OCI-LY1 (cell line): ENCODE data around the gene PRKCB.

ENCODE experiments used
- H2AFZ ChIP-seq: fragments of 200-600 bp; sonication (generic), shearing (Covaris generic); 2 replicates; pipeline ENCODE4 v1.6.0; 2014; ENCODE audit warnings: antibody characterized with exemption, mild to moderate bottlenecking, low read length
- H3F3A ChIP-seq: fragments of 200-600 bp; sonication (generic), shearing (Covaris generic); 2 replicates; pipeline ENCODE4 v1.6.0; 2014; ENCODE audit warnings: mild to moderate bottlenecking, antibody characterized with exemption, low read length, moderate library complexity; ENCODE audit not compliant: insufficient read depth
- H3K27ac ChIP-seq: fragments of 200-600 bp; sonication (generic); 2 replicates; pipeline ENCODE4 v1.5.1; 2014; ENCODE audit warnings: low read length, mixed run types, mild to moderate bottlenecking, low read depth; ENCODE audit not compliant: poor library complexity, severe bottlenecking
- H3K27me3 ChIP-seq: fragments of 200-600 bp; sonication (generic); 2 replicates; pipeline ENCODE4 v1.6.0; 2014; ENCODE audit warnings: antibody characterized with exemption, mild to moderate bottlenecking, low read length, moderate library complexity; ENCODE audit not compliant: insufficient read depth
- H3K36me3 ChIP-seq: fragments of 200-600 bp; sonication (generic); 2 replicates; pipeline ENCODE4 v1.6.1; 2014; ENCODE audit warnings: mild to moderate bottlenecking, antibody characterized with exemption, low read length, moderate library complexity, mixed read lengths; ENCODE audit not compliant: insufficient read depth
- H3K4me1 ChIP-seq: fragments of 200-600 bp; sonication (generic); 2 replicates; pipeline ENCODE4 v1.5.1; 2014; ENCODE audit warnings: mild to moderate bottlenecking, low read length, moderate library complexity; ENCODE audit not compliant: insufficient read depth, severe bottlenecking
- H3K4me2 ChIP-seq: fragments of 200-600 bp; sonication (generic), shearing (Covaris generic); 2 replicates; pipeline ENCODE4 v1.6.1; 2014; ENCODE audit warnings: low read length
- H3K4me3 ChIP-seq: fragments of 200-600 bp; sonication (generic); 2 replicates; pipeline ENCODE4 v1.5.1; 2014; ENCODE audit warnings: low read length, low read depth, mild to moderate bottlenecking, mixed read lengths; ENCODE audit not compliant: poor library complexity, severe bottlenecking
- H3K79me2 ChIP-seq: fragments of 200-600 bp; shearing (Covaris generic); 2 replicates; pipeline ENCODE4 v1.6.1; 2016; ENCODE audit warnings: mixed run types, low read length, mixed read lengths; ENCODE audit not compliant: insufficient read depth
- H3K9ac ChIP-seq: fragments of 200-600 bp; sonication (generic), shearing (Covaris generic); 2 replicates; pipeline ENCODE4 v1.6.1; 2014; ENCODE audit warnings: mild to moderate bottlenecking, low read length, mixed read lengths
- H3K9me2 ChIP-seq: fragments of 200-600 bp; sonication (generic), shearing (Covaris generic); 2 replicates; pipeline ENCODE4 v1.6.1; 2014; ENCODE audit warnings: low read depth, mild to moderate bottlenecking, low read length, mixed read lengths
- H3K9me3 ChIP-seq: fragments of 200-600 bp; shearing (Covaris generic); 2 replicates; pipeline ENCODE4 v1.6.1; 2014; ENCODE audit warnings: low read length, mixed read lengths
- H4K20me1 ChIP-seq: fragments of 200-600 bp; sonication (generic), shearing (Covaris generic); 2 replicates; pipeline ENCODE4 v1.6.0; 2016; ENCODE audit warnings: mild to moderate bottlenecking, low read length; ENCODE audit not compliant: insufficient read depth
- CTCF ChIP-seq: fragments of 200-600 bp; sonication (generic), shearing (Covaris generic); IDR thresholded peaks from 2 replicates; pipeline ENCODE4 v1.5.1; 2017; ENCODE audit warnings: mild to moderate bottlenecking, antibody characterized with exemption, low read length, moderate library complexity, mixed read lengths
- EZH2 ChIP-seq: fragments of 200-600 bp; sonication (generic), shearing (Covaris generic); IDR thresholded peaks from 2 replicates; pipeline ENCODE4 v1.8.0; 2017; ENCODE audit warnings: borderline replicate concordance, mixed run types, mild to moderate bottlenecking, antibody characterized with exemption, low read length, moderate library complexity, mixed read lengths

Gene PRKCB

GRCh38 chr16:23905027-23905426, 69.2 kb downstream of the PRKCB start:
- Histone ChIP-seq H3K4me2 (no peak overlapping the region), H3K27ac (no peak overlapping the region), H3F3A (no peaks in the 10 kb centered on the region), H3K79me2 (no peaks in the 10 kb centered on the region), H3K4me3 (no peak overlapping the region), H3K9me2 (no peaks in the 10 kb centered on the region), H3K36me3 (no peaks in the 10 kb centered on the region), H3K27me3 (no peaks in the 10 kb centered on the region), H3K9me3 (no peaks in the 10 kb centered on the region), H3K9ac (no peak overlapping the region), H2AFZ (no peak overlapping the region), H4K20me1 (no peaks in the 10 kb centered on the region), H3K4me1 (no peaks in the 10 kb centered on the region)
- TF ChIP-seq CTCF (no peak), EZH2 (no peak)

GRCh38 chr16:23907457-23907902, 71.7 kb downstream of the PRKCB start:
- no peak overlapping the region for H3K27ac ChIP-seq
- TF ChIP-seq CTCF (no peak), EZH2 (no peak)
- H4K20me1 ChIP-seq: no peaks in the 10 kb centered on the region
- H2AFZ ChIP-seq: no peak overlapping the region
- no peak overlapping the region for H3K4me3 ChIP-seq
- H3K9ac ChIP-seq: no peak overlapping the region
- H3F3A ChIP-seq: no peaks in the 10 kb centered on the region
- no peaks in the 10 kb centered on the region for H3K9me3 ChIP-seq
- H3K9me2 ChIP-seq: no peaks in the 10 kb centered on the region
- H3K4me1 ChIP-seq: no peaks in the 10 kb centered on the region
- no peaks in the 10 kb centered on the region for H3K27me3 ChIP-seq
- no peaks in the 10 kb centered on the region for H3K36me3 ChIP-seq
- H3K4me2 ChIP-seq: no peak overlapping the region
- no peaks in the 10 kb centered on the region for H3K79me2 ChIP-seq

- TF ChIP-seq EZH2 (no peak), CTCF (no peak)
- Histone ChIP-seq H3K9me2 (no peaks in the 10 kb centered on the region), H3K9me3 (no peaks in the 10 kb centered on the region), H3K79me2 (no peaks in the 10 kb centered on the region), H3K4me3 (no peak overlapping the region), H2AFZ (no peak overlapping the region), H4K20me1 (no peaks in the 10 kb centered on the region), H3K4me1 (no peaks in the 10 kb centered on the region), H3K36me3 (no peaks in the 10 kb centered on the region), H3K27me3 (no peaks in the 10 kb centered on the region), H3K9ac (no peak overlapping the region), H3K4me2 (no peak overlapping the region), H3K27ac (no peak overlapping the region), H3F3A (no peaks in the 10 kb centered on the region)
Measured at GRCh38 chr16:23907903-23908302, 72.1 kb downstream of the PRKCB start.
